NB4 (cell line): Measurements from ENCODE around the gene RPL36.

Source experiments
- CTCF ChIP-seq: IDR thresholded peaks from one replicate; pipeline ENCODE4 v1.5.1; 2012; ENCODE audit warnings: low read depth, low read length
- POLR2A ChIP-seq: IDR thresholded peaks from 2 replicates; pipeline ENCODE4 v1.6.1; 2011; ENCODE audit warnings: mild to moderate bottlenecking; ENCODE audit not compliant: insufficient read length; ENCODE audit errors: extremely low read depth
- TF ChIP-seq, protein P1 (sequence below): IDR thresholded peaks from 2 replicates; pipeline ENCODE4 v1.6.1; 2011; ENCODE audit warnings: low read depth, low read length

- no peak for TF ChIP-seq CTCF
- peak; percentile 21 for TF ChIP-seq POLR2A
- TF ChIP-seq, protein P1, sequence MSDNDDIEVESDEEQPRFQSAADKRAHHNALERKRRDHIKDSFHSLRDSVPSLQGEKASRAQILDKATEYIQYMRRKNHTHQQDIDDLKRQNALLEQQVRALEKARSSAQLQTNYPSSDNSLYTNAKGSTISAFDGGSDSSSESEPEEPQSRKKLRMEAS: no peak
Measured at GRCh38 chr19:5696196-5697021, 6.3 kb downstream of the RPL36 start.
